GM19351 (cell line): ENCODE data around the gene HCAR2.
"Not testable (repeated sequence)": the region's sequence is repeated elsewhere in the genome, so short reads cannot be mapped to it uniquely, and the experiment has no call there.

Experiments
- ATAC-seq: cut with Tn5 transposase; IDR thresholded peaks from one replicate; pipeline ENCODE4 v1.9.1; 2021; ENCODE audit warnings: mild to moderate bottlenecking, moderate library complexity; ENCODE audit not compliant: unreplicated experiment

Gene HCAR2

DNA sequence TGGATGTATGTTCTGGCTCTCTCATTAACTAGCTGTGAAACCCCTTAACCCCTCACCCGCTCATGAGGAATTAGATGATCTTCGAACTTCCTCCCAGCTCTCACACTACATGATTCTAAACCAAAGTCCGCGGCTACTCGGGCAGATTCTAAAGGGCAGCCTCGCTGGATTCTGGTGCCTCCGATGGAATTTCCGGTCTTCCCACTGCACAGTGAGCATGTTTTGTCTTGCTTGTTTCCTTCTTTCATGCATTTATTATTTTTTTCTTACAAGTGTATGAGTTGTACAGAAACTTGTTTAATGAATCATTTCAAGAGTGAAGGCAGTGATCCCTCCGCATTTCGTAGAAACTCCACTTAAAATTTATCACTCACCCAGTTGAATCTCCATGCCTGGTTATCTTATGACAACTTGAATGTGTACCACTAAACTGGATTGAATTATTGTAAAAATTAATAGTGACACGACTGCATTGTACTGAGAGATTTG lies 17.9 kb upstream of the HCAR2 start:
- ATAC-seq: no peak

DNA sequence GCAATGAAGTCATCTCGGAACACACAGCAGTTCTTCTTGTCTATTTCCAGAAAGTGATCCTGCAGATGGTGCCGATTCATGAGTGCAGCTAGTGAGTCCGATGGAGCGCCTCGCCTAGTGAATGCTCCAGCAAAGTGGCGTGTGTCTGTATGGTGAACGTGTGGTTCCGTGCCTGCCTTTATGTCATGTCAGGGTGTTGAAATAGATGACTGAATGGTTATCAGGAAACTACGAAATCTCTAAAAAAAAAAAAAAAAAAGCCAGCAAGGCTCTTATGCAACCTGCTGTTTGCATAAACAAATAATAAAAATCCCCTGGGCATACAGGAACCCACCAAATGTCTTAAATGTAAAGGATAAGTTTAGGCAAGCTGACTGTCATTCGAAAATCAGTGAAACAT lies 13.5 kb upstream of the HCAR2 start, which contains the start of gene HCAR3:
Gene HCAR3, minus strand, starts transcription at position 154 of the 400 bp plus-strand sequence. Its CDS starts 74 bp downstream, at position 80.
- ATAC-seq: not testable (repeated sequence)

DNA sequence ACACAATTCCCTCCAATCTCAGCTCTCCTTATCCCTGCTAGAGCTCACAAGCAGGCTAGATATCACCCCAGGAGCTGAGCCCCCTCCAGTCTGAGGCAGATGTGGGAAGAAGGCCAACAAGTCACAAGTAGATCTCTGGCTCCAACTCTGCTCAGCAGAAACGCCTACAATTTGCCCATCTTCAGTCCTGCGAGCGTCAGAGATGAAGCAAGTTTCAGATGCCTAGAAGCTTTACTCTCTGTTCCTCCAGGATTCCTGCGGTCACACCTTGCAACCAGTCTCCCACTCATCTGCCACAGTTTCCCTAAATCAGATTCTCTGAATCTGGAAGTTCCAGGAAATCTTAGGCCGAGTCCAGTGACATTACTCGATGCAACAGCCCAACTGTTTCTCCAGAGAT lies 12.1 kb upstream of the HCAR2 start:
- not testable (repeated sequence) for ATAC-seq

DNA sequence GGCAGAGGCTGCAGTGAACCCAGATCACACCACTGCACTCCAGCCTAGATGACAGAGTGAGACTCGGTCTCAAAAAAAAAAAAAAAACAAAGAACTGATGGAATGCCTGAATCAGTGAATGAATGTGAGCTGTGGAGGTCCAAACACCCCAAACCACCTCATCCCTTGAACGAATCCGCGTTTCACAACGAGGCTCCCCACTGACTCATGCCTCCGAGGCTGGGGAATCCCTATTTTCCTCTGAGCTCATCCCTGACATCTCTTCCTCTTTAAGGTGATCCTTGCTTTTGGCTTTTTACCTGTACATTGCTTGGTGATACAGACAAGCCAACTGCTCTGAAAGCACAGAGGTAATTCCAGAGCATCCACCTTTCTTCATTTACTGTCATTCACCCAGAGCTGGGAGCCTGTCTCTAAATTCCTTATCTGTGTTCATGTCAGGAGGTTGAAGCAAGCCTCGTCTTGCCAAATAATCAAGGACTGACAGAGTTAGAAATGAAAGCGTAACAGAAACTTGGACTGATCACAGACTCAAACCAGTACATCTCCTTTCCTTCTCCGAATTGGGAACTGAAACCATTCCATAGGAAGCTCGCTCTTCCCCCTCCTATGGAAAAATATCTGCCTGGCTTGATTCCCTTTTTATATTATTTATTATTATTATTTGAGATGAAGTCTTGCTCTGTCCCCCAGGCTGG lies 10.5 kb upstream of the HCAR2 start:
- ATAC-seq: not testable (repeated sequence)

DNA sequence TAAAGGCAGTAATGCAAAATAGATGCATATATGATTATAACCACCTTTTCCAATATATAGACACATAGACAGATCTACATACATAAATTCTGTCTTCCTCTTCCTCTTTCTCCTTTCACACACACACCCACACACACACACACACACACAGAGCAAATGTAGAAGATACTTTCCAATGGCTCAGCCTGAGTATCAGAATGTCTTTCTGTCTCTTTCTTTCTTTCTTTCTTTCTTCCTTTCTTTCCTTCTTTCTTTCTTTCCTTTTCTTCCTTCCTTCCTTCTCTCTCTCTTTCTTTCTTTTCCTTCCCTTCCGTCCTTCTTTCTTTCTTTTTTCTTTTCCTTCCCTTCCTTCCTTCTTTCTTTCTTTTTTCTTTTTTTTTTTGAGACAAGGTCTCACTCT lies 8.1 kb upstream of the HCAR2 start:
- not testable (repeated sequence) for ATAC-seq

DNA sequence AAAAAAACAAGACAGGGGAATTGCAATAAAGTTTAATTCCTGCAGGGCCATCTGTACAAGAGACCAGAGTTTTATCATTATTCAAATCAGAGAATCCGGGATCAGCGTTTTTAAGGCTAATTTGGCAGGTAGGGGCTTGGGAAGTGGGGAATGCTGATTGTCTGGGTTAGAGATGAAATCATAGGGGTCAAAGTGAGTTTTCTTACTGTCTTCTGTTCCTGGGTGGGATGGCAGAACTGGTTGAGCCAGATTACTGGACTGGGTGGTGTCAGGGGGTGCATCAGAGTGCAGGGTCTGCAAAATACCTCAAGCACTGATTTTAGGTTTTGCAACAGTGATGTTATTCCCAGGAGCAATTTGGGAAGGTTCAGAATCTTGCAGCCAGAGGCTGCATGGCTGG lies 7.2 kb upstream of the HCAR2 start:
- not testable (repeated sequence) for ATAC-seq

DNA sequence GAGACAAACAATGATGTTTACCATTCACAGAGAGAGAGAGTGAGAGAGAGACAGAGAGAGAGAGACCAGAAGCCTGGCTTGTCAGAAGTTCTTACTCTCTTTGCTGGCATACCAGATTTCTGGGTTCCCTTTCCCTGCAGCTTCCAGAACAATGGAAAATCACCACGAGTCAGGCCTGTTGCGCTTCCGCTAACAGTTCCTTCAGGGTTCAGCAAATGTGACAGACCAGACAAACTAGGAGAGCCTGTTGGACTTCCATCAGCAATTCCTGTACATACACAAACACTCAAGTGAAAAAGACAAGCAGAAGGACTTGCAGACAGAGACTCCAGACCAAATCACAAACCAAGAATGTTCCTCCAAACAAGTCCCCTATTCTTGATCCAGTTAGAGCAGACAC lies 6.1 kb upstream of the HCAR2 start:
- not testable (repeated sequence) for ATAC-seq

DNA sequence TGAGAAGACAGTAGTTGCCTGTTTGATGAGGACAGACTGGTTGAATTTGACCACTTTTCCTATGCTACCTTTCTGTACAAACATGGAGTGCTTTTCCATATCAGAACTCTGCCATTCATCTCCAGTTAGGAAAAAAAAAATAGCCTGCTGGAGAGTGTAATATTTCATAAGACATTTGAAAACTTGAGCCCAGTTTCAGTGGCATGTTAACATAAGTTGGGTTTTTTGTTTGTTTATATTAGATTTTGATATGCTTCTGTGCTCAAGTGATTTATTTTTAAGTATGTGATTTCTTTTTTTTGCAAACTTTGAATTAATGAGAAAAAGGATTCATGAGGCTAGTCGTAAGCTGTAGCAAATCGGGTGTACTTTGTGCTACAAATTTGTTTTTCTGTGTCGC lies 684 bp upstream of the HCAR2 start:
- not testable (repeated sequence) for ATAC-seq

DNA sequence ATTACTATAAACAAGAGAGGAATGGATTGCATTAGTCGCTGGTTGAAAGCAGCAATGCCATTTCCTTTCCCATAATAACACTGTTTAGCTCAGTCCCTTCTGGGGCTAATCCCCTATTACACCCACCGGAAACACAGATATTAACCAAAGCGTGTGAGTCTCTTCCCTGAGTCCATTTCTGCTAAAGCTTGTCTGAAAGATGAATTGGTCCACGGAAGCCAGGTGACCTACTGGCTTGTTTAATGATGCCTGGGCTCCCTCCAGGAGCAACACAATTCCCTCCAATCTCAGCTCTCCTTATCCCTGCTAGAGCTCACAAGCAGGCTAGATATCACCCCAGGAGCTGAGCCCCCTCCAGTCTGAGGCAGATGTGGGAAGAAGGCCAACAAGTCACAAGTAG lies 1.7 kb downstream of the HCAR2 start:
- ATAC-seq: not testable (repeated sequence)

DNA sequence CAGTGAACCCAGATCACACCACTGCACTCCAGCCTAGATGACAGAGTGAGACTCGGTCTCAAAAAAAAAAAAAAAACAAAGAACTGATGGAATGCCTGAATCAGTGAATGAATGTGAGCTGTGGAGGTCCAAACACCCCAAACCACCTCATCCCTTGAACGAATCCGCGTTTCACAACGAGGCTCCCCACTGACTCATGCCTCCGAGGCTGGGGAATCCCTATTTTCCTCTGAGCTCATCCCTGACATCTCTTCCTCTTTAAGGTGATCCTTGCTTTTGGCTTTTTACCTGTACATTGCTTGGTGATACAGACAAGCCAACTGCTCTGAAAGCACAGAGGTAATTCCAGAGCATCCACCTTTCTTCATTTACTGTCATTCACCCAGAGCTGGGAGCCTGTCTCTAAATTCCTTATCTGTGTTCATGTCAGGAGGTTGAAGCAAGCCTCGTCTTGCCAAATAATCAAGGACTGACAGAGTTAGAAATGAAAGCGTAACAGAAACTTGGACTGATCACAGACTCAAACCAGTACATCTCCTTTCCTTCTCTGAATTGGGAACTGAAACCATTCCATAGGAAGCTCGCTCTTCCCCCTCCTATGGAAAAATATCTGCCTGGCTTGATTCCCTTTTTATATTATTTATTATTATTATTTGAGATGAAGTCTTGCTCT lies 3.0 kb downstream of the HCAR2 start:
- not testable (repeated sequence) for ATAC-seq

DNA sequence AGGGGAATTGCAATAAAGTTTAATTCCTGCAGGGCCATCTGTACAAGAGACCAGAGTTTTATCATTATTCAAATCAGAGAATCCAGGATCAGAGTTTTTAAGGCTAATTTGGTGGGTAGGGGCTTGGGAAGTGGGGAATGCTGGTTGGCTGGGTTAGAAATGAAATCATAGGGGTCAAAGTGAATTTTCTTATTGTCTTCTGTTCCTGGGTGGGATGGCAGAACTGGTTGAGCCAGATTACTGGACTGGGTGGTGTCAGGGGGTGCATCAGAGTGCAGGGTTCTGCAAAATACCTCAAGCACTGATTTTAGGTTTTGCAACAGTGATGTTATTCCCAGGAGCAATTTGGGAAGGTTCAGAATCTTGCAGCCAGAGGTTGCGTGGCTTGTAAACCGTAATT lies 6.2 kb downstream of the HCAR2 start:
- not testable (repeated sequence) for ATAC-seq

DNA sequence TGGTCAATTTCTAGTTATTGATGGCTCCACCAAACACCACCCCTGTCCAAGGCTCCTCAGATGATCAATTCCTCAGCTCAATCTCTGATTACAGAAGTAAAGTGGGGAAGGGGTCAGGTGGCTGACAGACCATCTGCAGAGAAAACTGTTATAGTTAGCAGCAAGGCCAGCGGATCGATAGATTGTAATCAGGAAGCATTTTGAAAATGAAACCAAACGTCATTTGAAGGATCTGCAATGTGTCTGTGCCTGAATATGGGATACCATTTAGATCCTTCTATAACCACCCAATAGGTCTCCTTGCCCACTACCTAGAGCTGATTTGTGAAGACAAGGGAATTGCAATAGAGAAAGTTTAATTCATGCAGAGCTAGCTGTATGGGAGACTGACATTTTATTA lies 11.6 kb downstream of the HCAR2 start:
- no peak for ATAC-seq

DNA sequence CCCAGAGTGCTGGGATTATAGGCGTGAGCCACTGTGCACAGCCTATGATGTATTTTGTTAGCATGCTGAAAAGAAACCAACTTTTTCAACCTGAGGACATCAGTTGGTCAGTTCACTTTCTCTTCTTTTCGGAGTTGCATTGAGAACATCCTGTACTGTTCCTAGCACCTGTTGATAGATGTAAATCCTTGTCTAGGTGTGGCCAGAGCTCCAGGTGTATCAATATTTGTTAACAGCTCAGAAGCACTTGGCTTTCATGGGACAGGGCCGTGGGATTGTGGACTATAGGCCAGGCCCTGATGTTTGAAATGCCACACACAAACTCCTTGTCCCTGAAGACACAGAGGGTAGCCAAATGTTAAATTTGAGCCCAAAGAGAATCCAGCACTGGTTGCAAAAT lies 14.9 kb downstream of the HCAR2 start:
- no peak for ATAC-seq

DNA sequence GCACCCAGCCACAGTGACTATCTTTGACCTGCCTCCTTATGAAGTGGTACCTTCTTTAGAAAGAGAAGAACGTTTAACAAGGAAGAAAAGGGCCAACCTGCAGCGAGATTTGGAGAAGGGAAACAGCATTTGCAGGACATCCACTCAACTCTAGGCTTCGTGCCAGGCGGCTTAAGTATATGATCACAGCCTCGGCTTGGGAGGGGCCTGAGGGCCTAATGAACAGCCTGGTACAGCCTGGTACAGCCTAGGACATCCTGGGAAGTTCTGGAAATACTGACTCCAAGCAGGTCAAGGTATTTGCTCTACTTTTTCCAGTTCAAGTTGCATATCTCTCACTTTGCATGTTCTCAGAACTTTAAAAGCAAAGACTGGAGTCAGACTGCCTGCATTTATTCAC lies 16.1 kb downstream of the HCAR2 start:
- ATAC-seq: no peak

DNA sequence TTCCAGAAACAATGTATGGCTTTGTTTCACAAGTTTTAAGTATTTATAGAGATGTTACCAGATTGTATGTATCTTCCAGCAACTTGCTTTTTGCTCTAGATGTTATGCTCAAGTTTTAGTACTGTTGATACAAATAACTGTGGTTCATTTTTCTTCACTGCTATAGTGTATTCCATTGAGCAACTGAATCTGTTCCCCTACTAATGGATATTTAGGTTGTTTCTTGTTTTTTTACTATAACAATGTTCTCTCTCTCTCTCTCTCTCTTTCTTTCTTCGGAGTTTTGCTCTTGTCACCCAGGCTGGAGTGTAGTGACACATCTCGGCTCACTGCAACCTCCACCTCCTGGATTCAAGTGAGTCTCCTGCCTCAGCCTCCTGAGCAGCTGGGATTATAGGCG lies 16.6 kb downstream of the HCAR2 start:
- ATAC-seq: no peak

DNA sequence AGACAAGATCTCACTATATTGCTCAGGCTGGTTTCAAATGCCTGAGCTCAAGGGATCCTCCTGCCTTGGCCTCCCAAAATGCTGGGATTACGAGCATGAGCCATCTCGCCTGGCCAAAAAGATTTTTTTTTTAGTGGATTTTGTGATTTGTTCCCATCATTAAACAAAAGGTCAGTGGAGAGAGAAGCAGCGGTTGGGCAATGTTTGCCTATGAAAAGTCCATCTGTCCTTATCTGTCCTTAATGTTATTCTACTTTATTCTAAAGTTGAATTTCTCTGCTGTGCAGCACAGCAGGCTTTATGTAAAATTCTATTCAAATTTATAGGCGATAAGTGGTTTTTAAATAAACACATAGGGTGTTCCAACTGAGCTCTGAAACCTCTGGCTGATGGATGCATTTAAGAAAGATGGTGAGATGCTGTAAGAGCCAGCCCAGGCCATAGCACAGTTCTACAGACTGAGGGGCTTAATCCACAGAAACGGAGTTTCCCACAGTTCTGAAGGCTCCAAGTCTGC lies 18.8 kb downstream of the HCAR2 start:
- ATAC-seq: no peak

DNA sequence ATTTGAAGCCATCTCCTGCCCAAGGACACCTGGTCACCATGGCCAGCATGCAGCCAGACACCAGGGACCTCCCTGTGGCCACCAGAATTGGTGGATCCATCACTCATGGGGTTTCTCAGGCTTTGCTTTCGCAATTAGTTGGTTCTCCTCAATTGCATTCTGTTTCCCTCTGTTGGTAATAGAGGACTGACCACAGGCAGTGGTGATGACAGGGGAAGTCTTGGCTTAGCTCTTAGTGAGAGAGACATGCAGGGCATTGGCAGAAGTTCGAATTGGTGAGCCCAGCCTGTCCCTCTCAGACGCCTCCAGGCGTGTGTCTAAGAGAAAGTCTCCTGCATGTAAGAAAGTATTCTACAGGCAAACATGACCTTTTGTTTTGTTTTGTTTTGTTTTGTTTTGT lies 21.3 kb downstream of the HCAR2 start:
- no peak for ATAC-seq

DNA sequence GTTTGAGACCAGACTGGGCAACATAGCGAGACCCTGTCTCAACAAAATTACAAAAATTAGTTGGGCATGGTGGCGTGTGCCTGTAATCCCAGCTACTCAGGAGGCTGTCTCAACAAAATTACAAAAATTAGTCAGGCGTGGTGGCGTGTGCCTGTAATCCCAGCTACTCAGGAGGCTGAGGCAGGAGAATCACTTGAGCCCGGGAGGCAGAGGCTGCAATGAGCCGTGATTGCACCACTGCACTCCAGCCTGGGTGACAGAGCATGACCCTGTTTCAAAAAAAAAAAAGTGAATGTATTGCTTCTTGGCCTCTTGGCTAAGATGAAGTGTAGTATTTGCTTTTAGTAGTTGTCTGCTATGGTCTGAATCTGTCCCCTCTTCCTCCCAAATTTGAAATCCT lies 22.2 kb downstream of the HCAR2 start:
- ATAC-seq: not testable (repeated sequence)

DNA sequence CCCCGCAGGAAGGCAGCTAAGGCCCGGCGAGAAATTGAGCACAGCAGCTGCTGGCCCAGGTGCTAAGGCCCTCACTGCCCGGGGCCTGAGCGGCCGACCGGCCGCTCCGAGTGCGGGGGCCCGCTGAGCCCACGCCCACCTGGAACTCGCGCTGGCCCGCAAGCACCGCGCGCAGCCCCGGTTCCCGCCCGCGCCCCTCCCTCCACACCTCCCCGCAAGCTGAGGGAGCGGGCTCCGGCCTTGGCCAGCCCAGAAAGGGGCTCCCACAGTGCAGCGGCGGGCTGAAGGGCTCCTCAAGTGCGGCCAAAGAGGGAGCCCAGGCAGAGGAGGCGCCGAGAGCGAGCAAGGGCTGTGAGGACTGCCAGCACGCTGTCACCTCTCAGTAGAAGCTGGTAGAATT lies 26.4 kb downstream of the HCAR2 start:
- ATAC-seq: not testable (repeated sequence)

DNA sequence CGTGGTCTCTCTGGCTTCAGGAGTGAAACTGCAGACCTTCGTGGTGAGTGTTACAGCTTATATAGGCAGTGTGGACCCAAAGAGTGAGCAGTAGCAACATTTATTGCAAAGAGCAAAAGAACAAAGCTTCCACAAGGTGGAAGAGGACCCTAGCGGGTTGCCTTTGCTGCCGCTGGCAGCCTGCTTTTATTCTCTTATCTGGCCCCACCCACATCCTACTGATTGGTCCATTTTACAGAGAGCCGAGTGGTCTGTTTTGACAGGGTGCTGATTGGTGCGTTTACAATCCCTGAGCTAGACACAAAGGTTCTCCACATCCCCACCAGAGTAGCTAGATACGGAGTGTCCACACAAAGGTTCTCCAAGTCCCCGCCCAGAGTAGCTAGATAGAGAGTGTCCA lies 27.1 kb downstream of the HCAR2 start:
- not testable (repeated sequence) for ATAC-seq

DNA sequence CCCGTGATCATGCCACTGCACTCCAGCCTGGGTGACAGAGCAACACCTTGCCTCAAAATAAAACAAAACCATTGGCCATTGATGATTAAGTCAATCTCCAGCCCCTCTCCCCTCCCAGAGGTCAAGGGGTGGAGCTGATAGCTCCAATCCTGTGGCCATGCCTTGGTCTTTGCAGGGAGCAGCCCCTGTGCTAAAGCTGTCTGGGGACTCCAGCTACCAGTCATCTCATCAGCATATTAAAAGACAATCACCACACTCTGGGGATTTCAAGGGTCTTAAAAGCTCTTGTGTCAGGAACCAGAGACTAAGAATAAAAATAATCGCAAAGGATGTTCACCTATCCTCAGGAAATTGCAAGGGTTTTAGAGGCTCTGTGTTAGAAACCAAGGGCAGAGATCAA lies 30.6 kb downstream of the HCAR2 start:
- no peak for ATAC-seq
